ENCODE measurements around the gene RNF10. TPM values are rescaled to one million over a fixed set of nuclear protein-coding genes. Genes with fewer than 3 reads are reported as not detected.
A peak's percentile ranks its signal among the peaks of the same experiment; 100 is the strongest.
"Not testable (repeated sequence)": the region's sequence is repeated elsewhere in the genome, so short reads cannot be mapped to it uniquely, and the experiment has no call there.

The RNF10 gene
- 139 and 177 TPM in 2 replicates for total RNA-seq
- long read RNA-seq, transcript RNF10-201 (17 exons, 3,825 nt), result major isoform, 11 of 66 reads
- long read RNA-seq, partial matches to known transcripts, result 42 of 66 reads
- long read RNA-seq, other reads (novel, unspliced or antisense), result 11 of 66 reads

DNA sequence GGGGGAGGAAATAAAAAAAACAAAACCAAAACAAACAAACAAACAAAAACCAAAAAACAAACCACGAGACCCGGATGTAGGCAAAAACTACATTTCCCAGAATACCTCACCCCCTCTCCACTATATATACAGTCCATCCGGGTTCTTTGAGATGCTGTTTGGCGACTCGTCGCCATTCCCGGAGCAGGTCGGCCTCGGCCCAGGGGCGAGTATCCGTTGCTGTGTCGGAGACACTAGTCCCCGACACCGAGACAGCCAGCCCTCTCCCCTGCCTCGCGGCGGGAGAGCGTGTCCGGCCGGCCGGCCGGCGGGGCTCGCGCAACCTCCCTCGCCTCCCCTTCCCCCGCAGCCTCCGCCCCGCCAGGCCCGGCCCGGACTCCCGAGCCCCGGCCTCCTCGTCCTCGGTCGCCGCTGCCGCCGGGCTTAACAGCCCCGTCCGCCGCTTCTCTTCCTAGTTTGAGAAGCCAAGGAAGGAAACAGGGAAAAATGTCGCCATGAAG is at the start of gene RNF10:
RNF10 (plus strand) TSS at position 154 of the 500 bp plus-strand sequence. CDS start 456 bp downstream, outside the sequence.
- no peaks in the 10 kb centered on the region for H3K27me3 Mint-ChIP-seq (ENCODE audit: unreplicated experiment)
- TF ChIP-seq, protein P1, sequence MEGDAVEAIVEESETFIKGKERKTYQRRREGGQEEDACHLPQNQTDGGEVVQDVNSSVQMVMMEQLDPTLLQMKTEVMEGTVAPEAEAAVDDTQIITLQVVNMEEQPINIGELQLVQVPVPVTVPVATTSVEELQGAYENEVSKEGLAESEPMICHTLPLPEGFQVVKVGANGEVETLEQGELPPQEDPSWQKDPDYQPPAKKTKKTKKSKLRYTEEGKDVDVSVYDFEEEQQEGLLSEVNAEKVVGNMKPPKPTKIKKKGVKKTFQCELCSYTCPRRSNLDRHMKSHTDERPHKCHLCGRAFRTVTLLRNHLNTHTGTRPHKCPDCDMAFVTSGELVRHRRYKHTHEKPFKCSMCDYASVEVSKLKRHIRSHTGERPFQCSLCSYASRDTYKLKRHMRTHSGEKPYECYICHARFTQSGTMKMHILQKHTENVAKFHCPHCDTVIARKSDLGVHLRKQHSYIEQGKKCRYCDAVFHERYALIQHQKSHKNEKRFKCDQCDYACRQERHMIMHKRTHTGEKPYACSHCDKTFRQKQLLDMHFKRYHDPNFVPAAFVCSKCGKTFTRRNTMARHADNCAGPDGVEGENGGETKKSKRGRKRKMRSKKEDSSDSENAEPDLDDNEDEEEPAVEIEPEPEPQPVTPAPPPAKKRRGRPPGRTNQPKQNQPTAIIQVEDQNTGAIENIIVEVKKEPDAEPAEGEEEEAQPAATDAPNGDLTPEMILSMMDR (IDR thresholded peaks at IDR 0.05), result no peak
- H3K4me3 Mint-ChIP-seq (ENCODE audit: unreplicated experiment), result peak within 1 kb of the TSS; percentile 88
- peak; percentile 89 for DNase-seq (ENCODE audit: extremely low spot score, unreplicated experiment)
- H3K9me3 Mint-ChIP-seq (ENCODE audit: unreplicated experiment), result no peaks in the 10 kb centered on the region
- H3K36me3 Mint-ChIP-seq (ENCODE audit: unreplicated experiment), result peaks cover 7% of the 10 kb centered on the region
- H3K27ac Mint-ChIP-seq (ENCODE audit: unreplicated experiment), result peak within 1 kb of the TSS; percentile 94
- H3K4me1 Mint-ChIP-seq (ENCODE audit: unreplicated experiment), result peaks cover 50% of the 10 kb centered on the region

- DNase-seq (ENCODE audit: extremely low spot score, unreplicated experiment), result no peak
- H3K4me1 Mint-ChIP-seq (ENCODE audit: unreplicated experiment), result no peaks in the 10 kb centered on the region
Measured at GRCh38 chr12:120485961-120486881, 47.9 kb upstream of the RNF10 start.

DNA sequence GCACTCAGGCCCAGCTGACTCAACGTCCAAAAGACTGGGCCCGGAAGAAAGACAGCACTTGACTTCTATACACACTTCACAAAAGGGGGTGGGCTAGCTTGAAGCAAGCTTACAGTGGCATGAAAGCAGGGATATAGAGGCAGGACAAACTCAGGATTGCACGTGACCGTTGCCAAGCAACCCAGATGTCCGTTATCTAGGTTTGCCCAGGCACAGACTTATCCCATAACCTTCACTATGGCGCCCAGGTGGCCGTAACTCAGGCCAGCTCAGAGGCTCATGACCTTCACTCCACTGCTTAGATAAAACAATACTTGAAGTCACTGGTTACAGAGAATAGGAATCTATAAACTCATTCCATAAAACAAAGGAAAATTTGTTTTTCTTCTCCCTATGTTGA is 46.6 kb upstream of the RNF10 start:
- not testable (repeated sequence) for H3K27ac Mint-ChIP-seq (ENCODE audit: unreplicated experiment); H3K27me3 Mint-ChIP-seq (ENCODE audit: unreplicated experiment); H3K9me3 Mint-ChIP-seq (ENCODE audit: unreplicated experiment); DNase-seq (ENCODE audit: extremely low spot score, unreplicated experiment); H3K36me3 Mint-ChIP-seq (ENCODE audit: unreplicated experiment); H3K4me1 Mint-ChIP-seq (ENCODE audit: unreplicated experiment); H3K4me3 Mint-ChIP-seq (ENCODE audit: unreplicated experiment)

More at GRCh38 chr12:120485961-120486881, 47.9 kb upstream of the RNF10 start:
- Mint-ChIP-seq H3K9me3 (ENCODE audit: unreplicated experiment) (no peaks in the 10 kb centered on the region), H3K27ac (ENCODE audit: unreplicated experiment) (no peak overlapping the region), H3K4me3 (ENCODE audit: unreplicated experiment) (no peak overlapping the region), H3K36me3 (ENCODE audit: unreplicated experiment) (peaks cover 11% of the 10 kb centered on the region), H3K27me3 (ENCODE audit: unreplicated experiment) (no peaks in the 10 kb centered on the region)
- TF ChIP-seq, protein P1 (IDR thresholded peaks at IDR 0.05), result no peak

- DNase-seq (ENCODE audit: extremely low spot score, unreplicated experiment), result no peak
- H3K4me3 Mint-ChIP-seq (ENCODE audit: unreplicated experiment), result no peak overlapping the region
- H3K27ac Mint-ChIP-seq (ENCODE audit: unreplicated experiment), result no peak overlapping the region
Measured at GRCh38 chr12:120488057-120488640, 46.0 kb upstream of the RNF10 start.

GRCh38 chr12:120489018-120489417 is 45.1 kb upstream of the RNF10 start:
- TF ChIP-seq, protein P1 (IDR thresholded peaks at IDR 0.05), result no peak
- DNase-seq (ENCODE audit: extremely low spot score, unreplicated experiment), result no peak
- no peak overlapping the region for H3K4me3 Mint-ChIP-seq (ENCODE audit: unreplicated experiment)

More at GRCh38 chr12:120488057-120488640, 46.0 kb upstream of the RNF10 start:
- TF ChIP-seq, protein P1 (IDR thresholded peaks at IDR 0.05), result no peak
- Mint-ChIP-seq H3K27me3 (ENCODE audit: unreplicated experiment) (no peaks in the 10 kb centered on the region), H3K4me1 (ENCODE audit: unreplicated experiment) (no peaks in the 10 kb centered on the region), H3K36me3 (ENCODE audit: unreplicated experiment) (peaks cover 9% of the 10 kb centered on the region), H3K9me3 (ENCODE audit: unreplicated experiment) (no peaks in the 10 kb centered on the region)

More at GRCh38 chr12:120489018-120489417, 45.1 kb upstream of the RNF10 start:
- Mint-ChIP-seq H3K27me3 (ENCODE audit: unreplicated experiment) (no peaks in the 10 kb centered on the region), H3K36me3 (ENCODE audit: unreplicated experiment) (peaks cover 6% of the 10 kb centered on the region), H3K27ac (ENCODE audit: unreplicated experiment) (no peak overlapping the region), H3K9me3 (ENCODE audit: unreplicated experiment) (no peaks in the 10 kb centered on the region), H3K4me1 (ENCODE audit: unreplicated experiment) (no peaks in the 10 kb centered on the region)
